H54 (cell line): ENCODE results near the gene DCTN5.
A peak's percentile ranks its signal among the peaks of the same experiment; 100 is the strongest.

Source experiments
- DNase-seq: peaks from one replicate; pipeline ENCODE4 v3.0.0; 2011; ENCODE audit warnings: low spot score, mixed read lengths; ENCODE audit not compliant: insufficient read length
- FAIRE-seq: peaks from 3 replicates; lab custom pipeline; 2011; peaks lifted over from hg19 to GRCh38; lab: Jason Lieb, UNC
- POLR2A ChIP-seq: IDR thresholded peaks from 2 replicates; pipeline ENCODE4 v1.6.1; 2011; ENCODE audit warnings: low read depth, mild to moderate bottlenecking, low read length

Gene DCTN5

GRCh38 chr16:23634461-23635036 is 6.7 kb upstream of the DCTN5 start:
- no peak for FAIRE-seq
- no peak for DNase-seq
- TF ChIP-seq POLR2A: no peak

- DNase-seq: no peak
- no peak for FAIRE-seq
- TF ChIP-seq POLR2A: no peak
Observed at GRCh38 chr16:23635958-23636357, 5.3 kb upstream of the DCTN5 start.

GRCh38 chr16:23640615-23640930 is 693 bp upstream of the DCTN5 start:
- DNase-seq (no peak), FAIRE-seq (no peak)
- TF ChIP-seq POLR2A: no peak

- FAIRE-seq (no peak), DNase-seq (no peak)
- TF ChIP-seq POLR2A: no peak
Observed at GRCh38 chr16:23642246-23642774, 1.0 kb downstream of the DCTN5 start.

- no peak for DNase-seq
- FAIRE-seq: no peak
- no peak for TF ChIP-seq POLR2A
Observed at GRCh38 chr16:23650674-23651416, 9.6 kb downstream of the DCTN5 start.

- DNase-seq: no peak
- FAIRE-seq: no peak
- no peak for TF ChIP-seq POLR2A
Observed at GRCh38 chr16:23651943-23652468, 10.7 kb downstream of the DCTN5 start.

GRCh38 chr16:23663918-23664317 is 22.7 kb downstream of the DCTN5 start:
- FAIRE-seq (no peak), DNase-seq (no peak)
- TF ChIP-seq POLR2A: no peak

GRCh38 chr16:23666571-23667354 is 25.5 kb downstream of the DCTN5 start:
- no peak for DNase-seq
- no peak for TF ChIP-seq POLR2A
- no peak for FAIRE-seq

GRCh38 chr16:23667355-23667659 is 26.0 kb downstream of the DCTN5 start:
- no peak for TF ChIP-seq POLR2A
- FAIRE-seq (no peak), DNase-seq (no peak)

GRCh38 chr16:23668225-23668624 is 27.0 kb downstream of the DCTN5 start:
- no peak for FAIRE-seq
- DNase-seq: no peak
- no peak for TF ChIP-seq POLR2A

GRCh38 chr16:23668873-23669272 is 27.6 kb downstream of the DCTN5 start:
- DNase-seq (no peak), FAIRE-seq (no peak)
- no peak for TF ChIP-seq POLR2A

GRCh38 chr16:23670137-23670776 is 29.0 kb downstream of the DCTN5 start:
- peak; percentile 93 for FAIRE-seq
- no peak for TF ChIP-seq POLR2A
- peak; percentile 42 for DNase-seq

- no peak for DNase-seq
- FAIRE-seq: no peak
- TF ChIP-seq POLR2A: no peak
Observed at GRCh38 chr16:23673971-23674614, 32.8 kb downstream of the DCTN5 start.
